ENCODE measurements around the gene ALK. TPM values are rescaled to one million over a fixed set of nuclear protein-coding genes. Genes with fewer than 3 reads are reported as not detected.

ALK gene
- total and polyA plus RNA-seq, 7 donors = 0.31 to 2.9 (median 1.2) TPM; not detected in 1

DNA sequence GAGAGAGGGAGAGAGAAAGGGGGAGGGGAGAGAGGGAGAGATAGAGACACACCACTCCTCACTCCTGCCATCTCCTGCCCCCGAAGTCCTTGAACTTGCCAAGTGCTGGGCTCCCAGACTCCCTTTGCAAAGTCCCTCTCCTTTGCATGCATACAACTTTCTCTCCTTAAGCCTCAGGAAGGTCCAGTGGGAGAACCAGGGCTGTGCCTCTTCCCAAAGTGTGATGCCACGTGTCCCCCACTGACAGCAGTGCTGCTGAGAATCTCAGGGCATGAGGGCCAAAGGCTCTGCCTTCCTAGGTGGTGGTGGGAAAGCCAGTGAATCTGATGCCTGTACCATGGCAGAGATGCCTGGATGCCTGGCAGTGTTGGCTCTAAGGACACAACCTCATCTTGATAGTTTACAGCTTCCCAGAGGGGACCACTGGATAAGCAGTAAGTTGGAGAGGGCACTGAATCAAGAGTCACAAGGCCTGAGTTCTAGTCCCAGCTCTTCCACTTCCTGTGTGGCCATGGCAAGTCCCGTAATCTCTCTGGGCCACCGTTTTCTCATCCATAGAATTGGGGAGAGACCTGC is 702.7 kb downstream of the ALK start:
- Histone ChIP-seq H3K36me3 (no peaks in the 10 kb centered on the region), H3K4me1 (peaks cover 0 to 1% (median 0%) of the 10 kb centered on the region in 4 donors), H3K4me3 (no peak overlapping the region), H3K27me3 (peaks cover 0 to 4% (median 0%) of the 10 kb centered on the region in 3 donors), H3K27ac (no peak overlapping the region), H3K9me3 (no peaks in the 10 kb centered on the region)
- intact Hi-C loops (cut with DNase I) = no loop called here
- no peak for TF ChIP-seq EP300 (IDR thresholded peaks at IDR 0.05)
- TF ChIP-seq CTCF (IDR thresholded peaks at IDR 0.05) = no peak
- TF ChIP-seq POLR2A (IDR thresholded peaks at IDR 0.05) = no peak
- TF ChIP-seq POLR2AphosphoS5 (IDR thresholded peaks at IDR 0.05) = no peak
- 70 to 86% methylated on average over 4 of the region's 4 CpGs for WGBS, 2 donors
- peak; percentile 32 for DNase-seq

GRCh38 chr2:29218071-29218470 is 703.3 kb downstream of the ALK start:
- no peaks in the 10 kb centered on the region for H3K9me3 ChIP-seq
- intact Hi-C loops (cut with DNase I) = no loop called here

DNA sequence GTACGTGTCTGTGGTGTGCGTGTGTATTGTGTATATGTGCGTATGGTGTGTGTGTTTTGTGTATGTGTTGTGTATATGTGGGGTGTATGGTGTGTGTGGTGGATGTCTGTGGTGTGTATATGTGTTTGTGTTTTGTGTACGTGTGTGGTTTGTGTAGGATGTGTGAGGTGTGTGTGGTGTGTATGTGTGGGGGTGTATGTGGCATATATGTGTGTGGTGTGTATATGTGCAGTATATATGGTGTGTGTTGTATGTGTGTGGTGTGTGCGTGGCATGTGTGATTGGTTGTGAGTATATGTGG is 704.8 kb downstream of the ALK start:
- no peak for TF ChIP-seq EP300 (IDR thresholded peaks at IDR 0.05)
- no peak for TF ChIP-seq POLR2AphosphoS5 (IDR thresholded peaks at IDR 0.05)
- no peak for TF ChIP-seq CTCF (IDR thresholded peaks at IDR 0.05)
- TF ChIP-seq POLR2A (IDR thresholded peaks at IDR 0.05) = no peak
- H3K9me3 ChIP-seq = no peaks in the 10 kb centered on the region
- H3K4me1 ChIP-seq = no peaks in the 10 kb centered on the region
- H3K36me3 ChIP-seq = no peaks in the 10 kb centered on the region
- intact Hi-C loops (cut with DNase I) = no loop called here
- H3K27ac ChIP-seq = no peak overlapping the region
- no peak for DNase-seq
- 93 to 94% methylated on average over 5 of the region's 5 CpGs for WGBS, 2 donors
- H3K27me3 ChIP-seq = peaks cover 0 to 4% (median 0%) of the 10 kb centered on the region in 3 donors
- no peak overlapping the region for H3K4me3 ChIP-seq

More at GRCh38 chr2:29218071-29218470, 703.3 kb downstream of the ALK start:
- no peak for TF ChIP-seq CTCF (IDR thresholded peaks at IDR 0.05)
- Histone ChIP-seq H3K4me1 (no peaks in the 10 kb centered on the region), H3K36me3 (no peaks in the 10 kb centered on the region), H3K4me3 (no peak overlapping the region), H3K27me3 (peaks cover 0 to 4% (median 0%) of the 10 kb centered on the region in 3 donors), H3K27ac (no peak overlapping the region)
- 53 to 80% methylated on average over 6 of the region's 6 CpGs for WGBS, 2 donors
- DNase-seq = peak; percentile 52

DNA sequence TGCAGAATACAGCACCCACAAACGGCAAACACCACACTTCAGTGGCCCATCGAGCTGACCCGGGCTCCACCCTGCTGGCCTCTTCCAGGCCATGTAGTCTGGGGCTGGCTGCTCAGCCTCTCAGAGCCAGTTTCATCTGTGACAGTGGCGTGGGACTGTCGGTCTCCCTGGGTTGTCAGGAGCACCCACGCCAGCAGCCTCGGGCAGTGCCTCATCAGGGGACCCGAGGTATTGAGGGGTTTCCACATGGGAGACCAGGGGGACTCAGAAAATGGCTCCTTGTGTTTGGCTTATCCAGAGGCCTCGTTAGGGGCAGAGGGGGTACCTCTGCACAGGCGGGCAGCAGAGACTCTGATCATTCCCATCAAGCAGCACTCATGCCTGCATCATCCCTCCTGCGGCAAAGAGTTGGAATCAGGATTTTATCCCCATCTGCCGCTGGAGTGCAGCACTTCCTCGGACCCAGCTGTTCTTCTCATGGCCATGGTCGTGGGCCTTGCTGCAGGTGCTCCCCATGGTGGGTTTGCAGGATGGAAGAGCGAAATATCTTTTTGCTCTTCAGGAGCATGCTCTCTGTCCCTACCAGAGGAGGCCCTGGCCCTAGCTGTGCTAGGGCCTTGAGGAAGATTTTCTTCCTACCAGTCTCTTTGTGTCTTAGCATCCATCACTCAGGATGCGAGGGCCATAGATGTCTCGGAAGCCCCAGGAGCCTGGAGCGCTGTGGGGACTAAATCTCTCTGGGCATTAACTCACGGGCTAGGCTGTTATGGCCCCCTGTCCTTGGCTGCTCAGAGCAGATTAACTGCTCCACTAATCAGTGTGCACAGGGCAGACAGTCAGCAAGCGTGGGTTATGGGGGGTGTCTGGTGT is 705.4 kb downstream of the ALK start:
- Histone ChIP-seq H3K4me3 (no peak overlapping the region), H3K4me1 (no peaks in the 10 kb centered on the region), H3K27ac (no peak overlapping the region), H3K27me3 (peaks cover 0 to 4% (median 0%) of the 10 kb centered on the region in 3 donors), H3K9me3 (no peaks in the 10 kb centered on the region), H3K36me3 (no peaks in the 10 kb centered on the region)
- DNase-seq = peak; percentile 50
- 80 to 82% methylated on average over 20 of the region's 20 CpGs for WGBS, 2 donors
- TF ChIP-seq CTCF (IDR thresholded peaks at IDR 0.05) = no peak
- no peak for TF ChIP-seq POLR2A (IDR thresholded peaks at IDR 0.05)
- TF ChIP-seq POLR2AphosphoS5 (IDR thresholded peaks at IDR 0.05) = no peak
- TF ChIP-seq EP300 (IDR thresholded peaks at IDR 0.05) = no peak
- intact Hi-C loops (cut with DNase I) = no loop called here

Data from sigmoid colon (tissue), 7 donors.